ENCODE results near the gene CRACDL. TPM values are rescaled to one million over a fixed set of nuclear protein-coding genes. Genes with fewer than 3 reads are reported as not detected.

Gene CRACDL
- total RNA-seq, 1 donor from 2014 or later: 3.0 TPM

DNA sequence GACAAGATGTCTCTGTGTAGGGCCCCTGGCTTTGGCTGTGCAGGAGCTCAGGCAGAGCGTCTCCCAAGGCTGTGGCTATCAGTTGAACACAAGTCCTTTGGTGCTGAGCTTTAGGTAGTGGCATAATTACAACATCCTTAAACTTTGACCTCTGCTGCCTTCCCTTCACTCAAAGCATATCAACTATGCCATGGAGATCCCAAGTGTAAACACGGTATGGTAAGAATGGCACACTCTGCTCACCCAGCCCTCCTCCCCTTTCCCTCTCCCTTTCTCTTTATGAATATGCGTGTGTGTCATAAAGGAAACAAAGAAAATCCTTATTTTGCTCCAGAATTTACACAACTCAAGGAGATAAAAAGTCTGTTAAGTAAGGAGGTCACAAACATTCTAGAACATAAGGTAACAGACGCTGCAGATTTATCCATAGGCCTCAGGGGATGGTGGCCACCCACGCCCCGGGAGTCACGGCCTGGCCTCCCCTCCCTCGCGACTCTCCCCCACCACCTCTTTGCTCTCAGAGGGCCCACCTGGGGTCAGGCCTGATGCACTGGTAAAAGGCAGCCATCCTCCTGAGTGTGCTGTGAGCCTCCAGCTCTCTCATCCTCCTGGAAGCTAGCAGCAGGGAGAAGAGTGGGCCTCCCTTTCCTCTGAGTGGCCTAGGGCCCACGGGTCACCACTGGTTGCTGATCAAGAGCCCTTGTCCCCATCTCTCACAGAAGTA is 67.3 kb downstream of the CRACDL start:
- H3K27me3 ChIP-seq (ENCODE audit: low read depth): peaks cover 21% of the 10 kb centered on the region
- no peaks in the 10 kb centered on the region for H3K36me3 ChIP-seq
- TF ChIP-seq, protein P1, sequence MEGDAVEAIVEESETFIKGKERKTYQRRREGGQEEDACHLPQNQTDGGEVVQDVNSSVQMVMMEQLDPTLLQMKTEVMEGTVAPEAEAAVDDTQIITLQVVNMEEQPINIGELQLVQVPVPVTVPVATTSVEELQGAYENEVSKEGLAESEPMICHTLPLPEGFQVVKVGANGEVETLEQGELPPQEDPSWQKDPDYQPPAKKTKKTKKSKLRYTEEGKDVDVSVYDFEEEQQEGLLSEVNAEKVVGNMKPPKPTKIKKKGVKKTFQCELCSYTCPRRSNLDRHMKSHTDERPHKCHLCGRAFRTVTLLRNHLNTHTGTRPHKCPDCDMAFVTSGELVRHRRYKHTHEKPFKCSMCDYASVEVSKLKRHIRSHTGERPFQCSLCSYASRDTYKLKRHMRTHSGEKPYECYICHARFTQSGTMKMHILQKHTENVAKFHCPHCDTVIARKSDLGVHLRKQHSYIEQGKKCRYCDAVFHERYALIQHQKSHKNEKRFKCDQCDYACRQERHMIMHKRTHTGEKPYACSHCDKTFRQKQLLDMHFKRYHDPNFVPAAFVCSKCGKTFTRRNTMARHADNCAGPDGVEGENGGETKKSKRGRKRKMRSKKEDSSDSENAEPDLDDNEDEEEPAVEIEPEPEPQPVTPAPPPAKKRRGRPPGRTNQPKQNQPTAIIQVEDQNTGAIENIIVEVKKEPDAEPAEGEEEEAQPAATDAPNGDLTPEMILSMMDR (IDR thresholded peaks at IDR 0.05; ENCODE audit: borderline replicate concordance): no peak
- intact Hi-C loops (cut with micrococcal nuclease): no loop called here
- no peak overlapping the region for H3K27ac ChIP-seq (replicated peaks)
- peaks cover 1% of the 10 kb centered on the region for H3K9me3 ChIP-seq (replicated peaks)
- no peak for DNase-seq
- H3K4me3 ChIP-seq: no peak overlapping the region
- H3K4me1 ChIP-seq: no peaks in the 10 kb centered on the region

DNA sequence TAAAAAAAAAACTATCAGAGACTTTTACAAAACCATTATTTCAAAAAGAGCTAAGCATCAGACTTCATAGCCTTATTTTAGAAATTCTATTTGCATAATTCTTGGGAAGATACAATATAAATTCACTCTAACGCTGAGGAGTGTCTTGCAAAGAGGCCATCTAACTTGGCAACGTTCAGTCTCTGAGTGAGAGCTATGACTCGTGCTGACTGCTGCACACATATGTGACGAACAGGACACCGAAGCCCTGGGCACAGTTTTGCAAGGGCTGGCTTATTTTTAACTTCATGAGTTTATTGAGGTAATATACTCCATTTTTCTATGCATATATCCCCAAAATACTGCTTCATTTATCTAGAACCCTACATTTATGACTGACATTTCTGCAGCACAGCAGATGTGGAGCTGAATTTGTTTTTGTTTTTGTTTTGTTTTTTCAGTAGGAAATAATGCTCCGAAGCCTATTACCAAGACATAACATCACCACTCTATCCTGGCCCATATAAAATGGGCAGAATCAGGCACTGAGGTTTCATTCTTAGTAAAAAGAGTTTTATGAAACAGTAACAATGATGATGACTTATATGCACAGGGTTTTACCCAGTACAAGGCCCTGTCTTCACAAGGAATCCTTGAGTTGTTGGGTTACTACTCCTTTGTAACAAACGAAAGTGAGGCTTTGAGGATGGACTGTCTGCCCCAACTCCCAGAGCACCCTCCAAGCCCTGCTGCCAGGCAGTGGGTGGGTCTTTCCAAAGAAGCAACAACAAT is 68.3 kb downstream of the CRACDL start:
- intact Hi-C loops (cut with micrococcal nuclease): no loop called here

DNA sequence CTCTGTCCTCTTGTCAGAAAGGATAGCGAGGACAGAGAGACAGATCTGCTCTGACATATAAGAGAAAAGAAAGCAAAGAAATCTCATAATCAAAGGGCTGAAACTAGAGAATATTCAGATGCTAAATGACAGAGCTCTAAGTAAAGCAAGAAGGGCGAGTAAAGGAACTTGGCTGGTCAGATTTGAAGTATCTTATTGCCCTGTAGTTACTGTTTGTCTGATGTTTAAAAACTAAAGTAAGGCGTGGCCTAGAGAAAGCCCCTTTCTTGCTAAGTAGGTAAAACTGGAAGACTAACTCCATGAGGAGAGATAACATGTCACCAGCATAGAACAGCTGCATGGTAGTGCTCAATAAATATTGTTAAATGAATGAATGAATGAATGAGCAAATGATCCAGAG is 70.0 kb downstream of the CRACDL start:
- H3K36me3 ChIP-seq: no peaks in the 10 kb centered on the region

More for the DNA sequence above, 68.3 kb downstream of the CRACDL start:
- Histone ChIP-seq H3K4me1 (no peaks in the 10 kb centered on the region), H3K27me3 (ENCODE audit: low read depth) (peaks cover 11% of the 10 kb centered on the region), H3K9me3 (replicated peaks) (peaks cover 11% of the 10 kb centered on the region), H3K4me3 (no peak overlapping the region), H3K36me3 (no peaks in the 10 kb centered on the region), H3K27ac (replicated peaks) (no peak overlapping the region)
- DNase-seq: no peak
- TF ChIP-seq, protein P1 (IDR thresholded peaks at IDR 0.05; ENCODE audit: borderline replicate concordance): no peak

DNA sequence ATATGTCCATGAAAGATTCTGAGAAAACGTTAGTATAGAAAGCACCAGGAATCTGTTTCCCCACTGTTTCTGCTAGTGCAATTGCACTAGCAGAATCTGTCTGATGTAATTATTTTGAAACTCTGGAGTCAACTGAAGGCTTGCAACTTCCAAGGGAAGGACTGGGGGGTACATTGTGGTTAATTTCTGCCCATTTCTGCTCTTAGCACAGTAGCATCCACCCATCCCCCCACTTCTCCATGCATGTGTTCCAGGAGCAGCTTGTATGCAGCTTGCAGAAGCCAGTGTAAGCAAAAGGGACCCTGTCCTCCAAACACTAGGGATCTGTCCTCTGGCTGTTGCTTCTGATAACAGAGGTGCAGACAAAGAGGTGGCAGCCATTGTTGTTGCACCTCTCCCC is 74.4 kb downstream of the CRACDL start:
- intact Hi-C loops (cut with micrococcal nuclease): no loop called here
- H3K27me3 ChIP-seq (ENCODE audit: low read depth): no peaks in the 10 kb centered on the region
- H3K36me3 ChIP-seq: no peaks in the 10 kb centered on the region
- H3K27ac ChIP-seq (replicated peaks): no peak overlapping the region
- peaks cover 70% of the 10 kb centered on the region for H3K9me3 ChIP-seq (replicated peaks)
- H3K4me3 ChIP-seq: no peak overlapping the region
- TF ChIP-seq, protein P1 (IDR thresholded peaks at IDR 0.05; ENCODE audit: borderline replicate concordance): no peak
- no peaks in the 10 kb centered on the region for H3K4me1 ChIP-seq
- no peak for DNase-seq

More for the DNA sequence above, 70.0 kb downstream of the CRACDL start:
- no peak overlapping the region for H3K4me3 ChIP-seq
- H3K4me1 ChIP-seq: no peaks in the 10 kb centered on the region
- H3K27ac ChIP-seq (replicated peaks): no peak overlapping the region
- intact Hi-C loops (cut with micrococcal nuclease): no loop called here
- TF ChIP-seq, protein P1 (IDR thresholded peaks at IDR 0.05; ENCODE audit: borderline replicate concordance): no peak
- no peaks in the 10 kb centered on the region for H3K27me3 ChIP-seq (ENCODE audit: low read depth)
- peaks cover 28% of the 10 kb centered on the region for H3K9me3 ChIP-seq (replicated peaks)
- no peak for DNase-seq

DNA sequence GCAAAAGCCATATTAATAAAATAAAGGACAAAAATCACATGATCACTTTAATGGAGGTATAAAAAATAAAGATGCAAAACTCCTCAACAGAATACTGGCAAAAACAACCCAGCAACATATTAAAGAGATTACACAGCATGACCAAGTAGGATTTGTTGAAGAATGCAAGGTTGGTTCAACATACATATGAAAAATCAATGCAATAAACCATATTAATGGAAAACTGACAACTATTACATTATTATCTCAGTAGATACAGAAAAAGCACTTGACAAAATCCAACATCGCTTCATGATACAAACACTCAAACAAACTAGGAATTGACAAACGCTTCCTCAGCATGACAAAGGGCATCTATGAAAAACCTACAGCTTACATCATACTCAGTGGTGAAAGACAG is 76.7 kb downstream of the CRACDL start:
- Histone ChIP-seq H3K9me3 (replicated peaks) (peaks cover 84% of the 10 kb centered on the region), H3K36me3 (no peaks in the 10 kb centered on the region), H3K27ac (replicated peaks) (no peak overlapping the region), H3K4me3 (no peak overlapping the region), H3K27me3 (ENCODE audit: low read depth) (no peaks in the 10 kb centered on the region), H3K4me1 (no peaks in the 10 kb centered on the region)
- intact Hi-C loops (cut with micrococcal nuclease): no loop called here
- TF ChIP-seq, protein P1 (IDR thresholded peaks at IDR 0.05; ENCODE audit: borderline replicate concordance): no peak
- no peak for DNase-seq
